ENCODE results near the gene KCNQ4.

Gene KCNQ4

DNA sequence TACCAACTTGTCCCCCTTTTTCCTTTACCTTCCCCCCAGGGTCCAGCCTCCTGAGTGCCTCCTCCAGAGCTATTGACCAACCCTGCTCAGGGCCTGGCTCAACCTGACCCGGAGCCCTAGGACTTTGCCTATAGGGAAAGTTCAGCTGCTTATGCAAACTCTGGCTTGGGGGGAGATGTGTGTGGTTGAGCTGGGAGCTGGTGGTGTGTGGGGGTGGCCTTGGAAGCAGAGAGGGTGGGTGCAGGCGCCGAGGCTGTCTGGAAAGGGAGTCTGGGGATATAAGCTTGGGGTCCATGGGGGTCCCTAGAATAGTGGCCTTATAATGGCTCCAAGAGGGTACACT lies 14.1 kb downstream of the KCNQ4 start:
- Histone ChIP-seq H3K27me3 (ENCODE audit: insufficient read depth, poor library complexity, severe bottlenecking) (no peaks in the 10 kb centered on the region), H3K4me3 (replicated peaks; ENCODE audit: insufficient read depth, low read length) (no peak overlapping the region), H3K27ac (replicated peaks) (no peak overlapping the region)
- TF ChIP-seq SPI1 (IDR thresholded peaks at IDR 0.05; ENCODE audit: borderline replicate concordance, low read depth): no peak
- no peak for DNase-seq (ENCODE audit: low read depth in 1 of 2, low spot score in 1 of 2)

DNA sequence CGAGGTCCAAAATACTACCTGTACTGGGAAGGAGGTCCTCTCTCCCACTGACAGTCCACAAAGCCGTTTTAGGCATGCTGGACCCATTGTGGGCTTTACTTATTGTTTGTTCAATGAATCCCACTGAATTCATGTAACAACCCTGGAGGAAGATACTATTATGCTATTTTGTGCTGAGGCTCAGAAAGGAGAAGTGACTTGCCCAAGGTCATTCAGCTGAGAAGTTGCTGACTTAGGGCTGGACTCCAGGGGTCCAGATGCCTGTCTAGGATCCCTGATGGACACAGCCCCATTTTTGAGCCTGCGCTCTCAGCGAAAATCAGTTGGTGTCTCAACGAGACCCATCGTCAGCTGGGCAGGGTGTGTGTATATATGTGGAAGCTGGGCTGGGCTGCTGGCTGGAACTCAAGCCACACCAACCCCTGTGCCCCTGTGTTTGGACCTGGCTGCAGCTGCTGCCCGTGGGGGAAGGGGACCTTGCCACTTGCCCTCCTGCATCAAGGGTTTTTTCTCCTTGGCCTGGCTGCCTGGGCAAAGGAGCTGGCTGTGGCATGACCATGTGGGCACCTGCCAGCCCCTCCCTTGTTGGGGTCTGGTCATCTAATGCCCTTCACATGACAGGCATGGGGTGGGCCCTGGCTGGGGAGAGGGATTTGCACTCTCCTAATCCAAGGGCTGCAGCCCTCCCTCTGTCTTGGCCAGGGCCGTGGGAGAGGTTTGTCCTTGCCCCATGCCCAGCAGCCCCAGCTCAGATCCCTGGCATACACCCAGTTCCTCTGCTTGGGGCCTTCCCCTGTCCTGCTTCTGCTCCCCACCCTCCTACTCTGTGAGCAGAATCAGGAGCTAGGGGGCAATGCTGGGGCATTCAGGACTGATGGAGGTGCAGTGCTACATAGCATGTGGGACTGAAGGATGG lies 15.0 kb downstream of the KCNQ4 start:
- peak; percentile 77; the same call in 1 of the 2 replicates for TF ChIP-seq SPI1 (IDR thresholded peaks at IDR 0.05; ENCODE audit: borderline replicate concordance, low read depth)
- TF ChIP-seq, protein P1, sequence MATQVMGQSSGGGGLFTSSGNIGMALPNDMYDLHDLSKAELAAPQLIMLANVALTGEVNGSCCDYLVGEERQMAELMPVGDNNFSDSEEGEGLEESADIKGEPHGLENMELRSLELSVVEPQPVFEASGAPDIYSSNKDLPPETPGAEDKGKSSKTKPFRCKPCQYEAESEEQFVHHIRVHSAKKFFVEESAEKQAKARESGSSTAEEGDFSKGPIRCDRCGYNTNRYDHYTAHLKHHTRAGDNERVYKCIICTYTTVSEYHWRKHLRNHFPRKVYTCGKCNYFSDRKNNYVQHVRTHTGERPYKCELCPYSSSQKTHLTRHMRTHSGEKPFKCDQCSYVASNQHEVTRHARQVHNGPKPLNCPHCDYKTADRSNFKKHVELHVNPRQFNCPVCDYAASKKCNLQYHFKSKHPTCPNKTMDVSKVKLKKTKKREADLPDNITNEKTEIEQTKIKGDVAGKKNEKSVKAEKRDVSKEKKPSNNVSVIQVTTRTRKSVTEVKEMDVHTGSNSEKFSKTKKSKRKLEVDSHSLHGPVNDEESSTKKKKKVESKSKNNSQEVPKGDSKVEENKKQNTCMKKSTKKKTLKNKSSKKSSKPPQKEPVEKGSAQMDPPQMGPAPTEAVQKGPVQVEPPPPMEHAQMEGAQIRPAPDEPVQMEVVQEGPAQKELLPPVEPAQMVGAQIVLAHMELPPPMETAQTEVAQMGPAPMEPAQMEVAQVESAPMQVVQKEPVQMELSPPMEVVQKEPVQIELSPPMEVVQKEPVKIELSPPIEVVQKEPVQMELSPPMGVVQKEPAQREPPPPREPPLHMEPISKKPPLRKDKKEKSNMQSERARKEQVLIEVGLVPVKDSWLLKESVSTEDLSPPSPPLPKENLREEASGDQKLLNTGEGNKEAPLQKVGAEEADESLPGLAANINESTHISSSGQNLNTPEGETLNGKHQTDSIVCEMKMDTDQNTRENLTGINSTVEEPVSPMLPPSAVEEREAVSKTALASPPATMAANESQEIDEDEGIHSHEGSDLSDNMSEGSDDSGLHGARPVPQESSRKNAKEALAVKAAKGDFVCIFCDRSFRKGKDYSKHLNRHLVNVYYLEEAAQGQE (IDR thresholded peaks at IDR 0.05; ENCODE audit: insufficient replicate concordance, low read depth): no peak
- no peak for TF ChIP-seq POLR2AphosphoS5 (IDR thresholded peaks at IDR 0.05; ENCODE audit: low read depth)
- TF ChIP-seq GABPA (IDR thresholded peaks at IDR 0.05; ENCODE audit: low read depth): no peak
- TF ChIP-seq, protein P2, sequence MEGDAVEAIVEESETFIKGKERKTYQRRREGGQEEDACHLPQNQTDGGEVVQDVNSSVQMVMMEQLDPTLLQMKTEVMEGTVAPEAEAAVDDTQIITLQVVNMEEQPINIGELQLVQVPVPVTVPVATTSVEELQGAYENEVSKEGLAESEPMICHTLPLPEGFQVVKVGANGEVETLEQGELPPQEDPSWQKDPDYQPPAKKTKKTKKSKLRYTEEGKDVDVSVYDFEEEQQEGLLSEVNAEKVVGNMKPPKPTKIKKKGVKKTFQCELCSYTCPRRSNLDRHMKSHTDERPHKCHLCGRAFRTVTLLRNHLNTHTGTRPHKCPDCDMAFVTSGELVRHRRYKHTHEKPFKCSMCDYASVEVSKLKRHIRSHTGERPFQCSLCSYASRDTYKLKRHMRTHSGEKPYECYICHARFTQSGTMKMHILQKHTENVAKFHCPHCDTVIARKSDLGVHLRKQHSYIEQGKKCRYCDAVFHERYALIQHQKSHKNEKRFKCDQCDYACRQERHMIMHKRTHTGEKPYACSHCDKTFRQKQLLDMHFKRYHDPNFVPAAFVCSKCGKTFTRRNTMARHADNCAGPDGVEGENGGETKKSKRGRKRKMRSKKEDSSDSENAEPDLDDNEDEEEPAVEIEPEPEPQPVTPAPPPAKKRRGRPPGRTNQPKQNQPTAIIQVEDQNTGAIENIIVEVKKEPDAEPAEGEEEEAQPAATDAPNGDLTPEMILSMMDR (IDR thresholded peaks at IDR 0.05; ENCODE audit: insufficient read depth, low read length): no peak
- H3K27ac ChIP-seq (replicated peaks): no peak overlapping the region
- H3K4me3 ChIP-seq (replicated peaks; ENCODE audit: insufficient read depth, low read length): no peak overlapping the region
- DNase-seq (ENCODE audit: low read depth in 1 of 2, low spot score in 1 of 2): no peak
- H3K27me3 ChIP-seq (ENCODE audit: insufficient read depth, poor library complexity, severe bottlenecking): no peaks in the 10 kb centered on the region

DNA sequence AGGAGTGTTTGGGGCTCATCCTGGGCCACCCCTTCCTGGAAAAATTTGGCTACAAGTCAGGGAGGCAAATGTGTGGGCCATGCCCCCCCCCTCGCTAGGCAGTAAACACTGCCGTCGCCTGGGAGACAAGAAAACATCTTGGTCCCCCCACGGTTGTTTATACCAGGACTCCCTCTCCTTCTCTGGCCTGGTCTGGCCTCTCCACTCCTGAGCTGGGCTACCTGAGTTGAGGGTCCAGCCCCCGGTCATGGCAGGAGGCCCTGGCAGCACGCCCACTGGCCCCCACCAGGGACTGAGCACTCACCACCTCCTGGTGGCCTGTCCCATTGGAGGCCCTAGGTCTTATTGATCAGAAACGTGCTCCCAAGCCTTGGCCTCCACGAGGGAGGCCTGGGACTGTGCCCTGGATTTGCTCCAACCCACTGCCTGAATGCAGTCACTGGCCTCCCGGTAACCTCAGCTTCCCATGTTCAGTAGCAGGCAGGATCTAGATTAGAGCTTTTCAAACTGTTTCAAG lies 15.8 kb downstream of the KCNQ4 start:
- no peak for TF ChIP-seq POLR2AphosphoS5 (IDR thresholded peaks at IDR 0.05; ENCODE audit: low read depth)
- TF ChIP-seq GABPA (IDR thresholded peaks at IDR 0.05; ENCODE audit: low read depth): no peak
- no peak for TF ChIP-seq SPI1 (IDR thresholded peaks at IDR 0.05; ENCODE audit: borderline replicate concordance, low read depth)
- TF ChIP-seq, protein P2 (IDR thresholded peaks at IDR 0.05; ENCODE audit: insufficient read depth, low read length): no peak
- TF ChIP-seq, protein P1 (IDR thresholded peaks at IDR 0.05; ENCODE audit: insufficient replicate concordance, low read depth): no peak
- H3K4me3 ChIP-seq (replicated peaks; ENCODE audit: insufficient read depth, low read length): no peak overlapping the region
- no peaks in the 10 kb centered on the region for H3K27me3 ChIP-seq (ENCODE audit: insufficient read depth, poor library complexity, severe bottlenecking)
- H3K27ac ChIP-seq (replicated peaks): no peak overlapping the region
- no peak for DNase-seq (ENCODE audit: low read depth in 1 of 2, low spot score in 1 of 2)

DNA sequence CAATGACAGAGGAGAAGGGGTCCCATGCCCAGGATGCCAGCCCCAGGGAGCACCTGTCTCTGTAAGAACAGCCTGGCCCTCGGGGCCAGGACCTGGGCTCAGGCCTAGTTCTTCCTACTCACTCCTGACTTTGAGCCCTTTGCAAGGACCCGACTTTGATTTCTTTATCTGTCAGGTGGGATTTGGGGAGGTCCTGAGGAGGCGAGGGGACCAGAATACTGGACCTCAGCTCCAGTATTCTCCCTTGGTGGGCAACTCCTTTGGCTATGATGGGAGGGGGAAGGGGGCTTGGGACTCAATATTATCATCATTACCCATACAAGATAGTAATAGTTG lies 18.1 kb downstream of the KCNQ4 start:
- TF ChIP-seq, protein P2 (IDR thresholded peaks at IDR 0.05; ENCODE audit: insufficient read depth, low read length): no peak
- TF ChIP-seq GABPA (IDR thresholded peaks at IDR 0.05; ENCODE audit: low read depth) (no peak), SPI1 (IDR thresholded peaks at IDR 0.05; ENCODE audit: borderline replicate concordance, low read depth) (no peak), POLR2AphosphoS5 (IDR thresholded peaks at IDR 0.05; ENCODE audit: low read depth) (no peak)
- TF ChIP-seq, protein P1 (IDR thresholded peaks at IDR 0.05; ENCODE audit: insufficient replicate concordance, low read depth): no peak
- no peak overlapping the region for H3K27ac ChIP-seq (replicated peaks)
- H3K4me3 ChIP-seq (replicated peaks; ENCODE audit: insufficient read depth, low read length): peak overlapping the region; percentile 41
- no peak for DNase-seq (ENCODE audit: low read depth in 1 of 2, low spot score in 1 of 2)
- H3K27me3 ChIP-seq (ENCODE audit: insufficient read depth, poor library complexity, severe bottlenecking): no peaks in the 10 kb centered on the region
